Measurements from ENCODE around the gene HSH2D. TPM values are rescaled to one million over a fixed set of nuclear protein-coding genes. Genes with fewer than 3 reads are reported as not detected.
A peak's percentile ranks its signal among the peaks of the same experiment; 100 is the strongest.

The HSH2D gene
- total RNA-seq, 1 experiment from 2014 or later, result 0.49 TPM

GRCh38 chr19:16198370-16198651, 54.8 kb downstream of the HSH2D start:
- Mint-ChIP-seq H3K4me1 (ENCODE audit: insufficient read depth, unreplicated experiment) (peaks cover 31% of the 10 kb centered on the region), H3K27me3 (ENCODE audit: insufficient read depth, unreplicated experiment) (no peaks in the 10 kb centered on the region), H3K4me3 (ENCODE audit: unreplicated experiment) (peak overlapping the region; percentile 74), H3K9me3 (ENCODE audit: unreplicated experiment) (no peaks in the 10 kb centered on the region), H3K27ac (ENCODE audit: low read depth, unreplicated experiment) (no peak overlapping the region), H3K36me3 (ENCODE audit: insufficient read depth, unreplicated experiment) (peaks cover 21% of the 10 kb centered on the region)
- no peak for TF ChIP-seq CTCF (IDR thresholded peaks at IDR 0.05; ENCODE audit: unreplicated experiment)
- DNase-seq (ENCODE audit: unreplicated experiment), result no peak
- no TSS peak for BruUV-seq (replicated peaks)
- ChIA-PET CTCF (interaction anchor here (0.7 kb wide), 2 partner anchors 13 to 19 kb away, joined by 3 read pairs; partner anchors contain the start of gene FAM32A), POLR2A (interaction anchor here (0.7 to 2.0 kb wide), 3 partner anchors 13 to 157 kb away, joined by 3 to 24 read pairs (median 3); partner anchors contain the start of gene FAM32A)
- intact Hi-C loops (cut with micrococcal nuclease), result no loop called here

GRCh38 chr19:16199275-16199932, 55.9 kb downstream of the HSH2D start:
- TF ChIP-seq CTCF (IDR thresholded peaks at IDR 0.05; ENCODE audit: unreplicated experiment), result no peak
- no TSS peak for BruUV-seq (replicated peaks)
- DNase-seq (ENCODE audit: unreplicated experiment), result no peak
- Mint-ChIP-seq H3K4me1 (ENCODE audit: insufficient read depth, unreplicated experiment) (peaks cover 31% of the 10 kb centered on the region), H3K36me3 (ENCODE audit: insufficient read depth, unreplicated experiment) (peaks cover 29% of the 10 kb centered on the region), H3K27ac (ENCODE audit: low read depth, unreplicated experiment) (peak overlapping the region; percentile 78), H3K4me3 (ENCODE audit: unreplicated experiment) (peak overlapping the region; percentile 74), H3K9me3 (ENCODE audit: unreplicated experiment) (no peaks in the 10 kb centered on the region), H3K27me3 (ENCODE audit: insufficient read depth, unreplicated experiment) (no peaks in the 10 kb centered on the region)
- CTCF ChIA-PET, result interaction anchor here (0.6 kb wide), 1 partner anchor 1266 kb away, joined by 3 read pairs; no protein-coding TSS in a partner anchor
- POLR2A ChIA-PET, result no interaction called here
- intact Hi-C loops (cut with micrococcal nuclease), result no loop called here

DNA sequence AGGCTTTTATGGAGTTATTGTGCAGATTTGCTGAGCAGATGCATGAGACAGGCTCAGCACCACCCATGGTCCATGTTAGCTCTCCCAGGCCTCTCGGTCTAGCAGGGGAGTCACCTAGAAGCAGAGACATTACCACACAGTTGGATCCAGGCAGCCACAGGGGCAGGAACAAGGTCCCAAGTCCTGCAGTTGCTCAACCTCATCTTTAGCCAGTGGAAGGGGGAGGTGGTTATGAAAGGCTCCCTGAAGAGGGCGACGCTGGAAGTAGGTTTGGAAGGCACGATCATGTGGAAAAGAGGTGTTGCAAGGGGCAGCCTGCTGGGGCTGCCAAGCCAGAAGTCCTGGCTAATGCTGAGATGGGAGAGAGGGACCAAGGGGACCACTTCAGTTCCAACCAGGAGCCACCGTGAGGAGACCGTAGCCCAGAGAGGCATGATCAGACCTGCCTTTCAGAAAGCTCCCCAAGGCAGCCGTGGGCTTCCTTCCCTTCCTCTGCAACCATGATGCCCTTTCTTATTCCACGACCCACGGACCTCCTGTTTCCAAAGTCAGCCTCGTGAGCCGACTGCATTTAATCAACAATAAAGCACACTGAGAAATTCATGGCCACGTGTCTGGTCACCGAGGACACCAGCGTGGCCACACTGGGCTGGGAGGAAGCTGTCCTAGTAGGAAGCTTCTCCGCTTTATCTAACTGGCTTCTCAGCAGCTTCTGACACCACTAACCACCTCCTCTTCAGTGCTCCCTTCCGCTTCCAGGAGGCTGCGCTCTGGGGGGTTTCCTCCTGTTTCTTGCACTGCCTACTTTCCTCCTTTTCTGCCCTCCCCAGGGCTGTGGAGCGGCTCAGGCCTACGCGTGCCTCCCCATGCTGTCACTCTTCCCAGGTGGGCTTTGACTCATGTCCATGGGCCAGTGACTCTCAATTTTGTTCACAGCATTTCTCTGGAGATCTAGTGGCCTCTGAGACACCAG, 56.8 kb downstream of the HSH2D start:
- H3K36me3 Mint-ChIP-seq (ENCODE audit: insufficient read depth, unreplicated experiment), result peaks cover 38% of the 10 kb centered on the region
- ChIA-PET POLR2A (interaction anchor here (0.8 kb wide), 1 partner anchor 10 kb away, joined by 3 read pairs; no protein-coding TSS in a partner anchor), CTCF (interaction anchor here (0.6 kb wide), 1 partner anchor 9 kb away, joined by 4 read pairs; no protein-coding TSS in a partner anchor)
- H3K27me3 Mint-ChIP-seq (ENCODE audit: insufficient read depth, unreplicated experiment), result no peaks in the 10 kb centered on the region
- peaks cover 31% of the 10 kb centered on the region for H3K4me1 Mint-ChIP-seq (ENCODE audit: insufficient read depth, unreplicated experiment)
- no peak overlapping the region for H3K4me3 Mint-ChIP-seq (ENCODE audit: unreplicated experiment)
- peak overlapping the region; percentile 78 for H3K27ac Mint-ChIP-seq (ENCODE audit: low read depth, unreplicated experiment)
- no peak for TF ChIP-seq CTCF (IDR thresholded peaks at IDR 0.05; ENCODE audit: unreplicated experiment)
- H3K9me3 Mint-ChIP-seq (ENCODE audit: unreplicated experiment), result no peaks in the 10 kb centered on the region
- peak; percentile 64 for DNase-seq (ENCODE audit: unreplicated experiment)
- no TSS peak for BruUV-seq (replicated peaks)
- intact Hi-C loops (cut with micrococcal nuclease), result no loop called here

- ChIA-PET POLR2A (no interaction called here), CTCF (interaction anchor here (0.6 kb wide), 1 partner anchor 9 kb away, joined by 4 read pairs; no protein-coding TSS in a partner anchor)
- H3K4me1 Mint-ChIP-seq (ENCODE audit: insufficient read depth, unreplicated experiment), result peaks cover 31% of the 10 kb centered on the region
- no peak for DNase-seq (ENCODE audit: unreplicated experiment)
- H3K27ac Mint-ChIP-seq (ENCODE audit: low read depth, unreplicated experiment), result peak overlapping the region; percentile 78
- no peaks in the 10 kb centered on the region for H3K9me3 Mint-ChIP-seq (ENCODE audit: unreplicated experiment)
- no peaks in the 10 kb centered on the region for H3K27me3 Mint-ChIP-seq (ENCODE audit: insufficient read depth, unreplicated experiment)
- intact Hi-C loops (cut with micrococcal nuclease), result no loop called here
- H3K4me3 Mint-ChIP-seq (ENCODE audit: unreplicated experiment), result no peak overlapping the region
- H3K36me3 Mint-ChIP-seq (ENCODE audit: insufficient read depth, unreplicated experiment), result peaks cover 45% of the 10 kb centered on the region
- BruUV-seq (replicated peaks), result no TSS peak
- no peak for TF ChIP-seq CTCF (IDR thresholded peaks at IDR 0.05; ENCODE audit: unreplicated experiment)
These were observed 57.5 kb downstream of the HSH2D start for GRCh38 chr19:16201011-16201391.

Measured in MCF 10A (cell line).